T-helper 1 cell treated with Interleukin-12 subunit alpha and Interleukin-12 subunit beta and Interleukin-4 antibody, amounts not matched to agents 30 ng/mL and 1 ng/mL, for 36 hours (primary cell): ENCODE results near the gene BCL2. TPM values are rescaled to one million over a fixed set of nuclear protein-coding genes. Genes with fewer than 3 reads are reported as not detected.

Experiments used
- intact Hi-C: fragments of 100-400 bp; cut with micrococcal nuclease; formaldehyde crosslinking; loops from one replicate; pipeline ENCODE4 v1.15.1; 2024
- total RNA-seq: library from RNA; stranded (reverse); gene quantifications from 2 replicates; pipeline ENCODE4 v1.2.3, GENCODE V29; 2022

The BCL2 gene
- total RNA-seq, 1 donor from 2014 or later, result 148 TPM

DNA sequence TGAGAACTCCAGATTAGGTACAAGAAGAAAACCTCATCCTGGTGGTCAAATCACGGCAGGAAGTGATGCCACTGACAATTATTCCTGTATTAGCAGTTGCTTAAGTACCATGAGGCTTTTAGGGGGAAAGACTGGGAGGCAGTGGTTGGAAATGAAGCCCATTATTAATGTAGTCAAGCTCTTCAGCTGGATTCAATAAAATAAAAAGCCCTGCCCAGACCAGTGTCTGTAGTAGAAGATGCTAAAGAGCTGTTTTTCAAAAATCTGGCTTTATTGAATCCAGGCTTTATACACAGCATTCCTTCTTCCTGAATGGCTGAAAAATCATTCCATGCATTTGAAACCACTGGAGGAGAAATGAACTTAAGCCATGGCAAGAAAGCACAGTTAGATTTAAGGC lies 155.2 kb downstream of the BCL2 start:
- intact Hi-C loops, result no loop called here

DNA sequence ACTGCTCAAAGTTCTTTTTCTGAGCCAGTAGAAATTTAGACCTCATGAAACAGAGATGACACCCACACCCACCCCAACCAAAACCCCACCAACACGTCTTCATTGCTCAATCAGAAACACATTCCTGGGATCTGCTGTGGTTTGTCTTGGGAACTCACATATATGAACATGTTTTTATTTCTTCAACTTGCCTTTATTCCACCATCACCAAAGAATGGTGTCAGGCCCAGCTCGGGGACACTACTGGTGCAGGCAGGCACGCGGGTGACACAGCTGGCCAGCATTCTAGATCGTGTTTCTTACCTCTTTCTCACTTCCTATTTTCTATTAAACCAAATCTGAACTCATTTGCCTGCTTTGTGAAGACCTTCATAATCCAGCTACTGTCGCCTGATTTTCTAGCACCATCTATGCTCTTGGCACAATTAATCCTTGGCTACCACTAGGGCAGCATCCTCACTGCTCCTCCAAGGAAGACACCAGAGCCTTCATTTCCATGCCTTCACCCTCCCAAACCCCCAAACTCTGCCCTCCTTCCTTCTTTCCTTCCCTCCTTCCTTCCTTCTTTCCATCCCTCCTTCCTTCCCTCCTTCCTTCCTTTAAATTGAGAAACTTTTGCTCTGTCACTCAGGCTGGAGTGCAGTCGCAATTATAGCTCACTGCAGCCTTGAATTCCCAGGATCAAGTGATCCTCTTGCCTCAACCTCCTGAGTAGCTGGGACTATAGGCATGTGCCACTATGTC lies 157.1 kb downstream of the BCL2 start:
- intact Hi-C loops, result no loop called here

GRCh38 chr18:63161761-63162195 lies 157.8 kb downstream of the BCL2 start:
- intact Hi-C loops, result loop anchor here (1.0 to 2.0 kb wide), 10 partner anchors 39 to 974 kb away; partner anchors contain the start of genes BCL2, KDSR, PIGN and RELCH

GRCh38 chr18:63161032-63161760 lies 158.4 kb downstream of the BCL2 start:
- intact Hi-C loops, result loop anchor here (1.0 to 2.0 kb wide), 10 partner anchors 39 to 974 kb away; partner anchors contain the start of genes BCL2, KDSR, PIGN and RELCH

- intact Hi-C loops, result loop anchor here (2.0 kb wide), 2 partner anchors 576 to 634 kb away; no protein-coding TSS in a partner anchor
Measured at GRCh38 chr18:63160172-63160995, 159.2 kb downstream of the BCL2 start.

DNA sequence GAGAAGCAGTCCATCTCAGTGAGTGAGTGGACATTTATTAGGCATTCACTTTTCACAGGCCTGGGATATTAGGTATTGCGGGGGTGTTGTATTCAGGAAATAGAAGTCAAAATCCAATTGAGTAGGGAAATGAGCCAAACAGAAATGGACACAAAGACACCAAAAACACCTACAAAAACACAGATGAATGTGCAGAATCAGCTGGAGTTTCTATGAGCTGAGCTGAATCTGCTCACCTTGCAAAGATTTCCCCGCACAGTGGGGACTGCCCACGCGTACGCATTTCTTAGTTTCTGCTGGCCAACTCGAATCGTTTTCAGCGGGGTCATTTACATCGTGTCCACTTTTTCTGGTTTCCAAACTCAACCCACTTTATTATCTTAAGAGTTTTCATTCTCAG lies 160.0 kb downstream of the BCL2 start:
- intact Hi-C loops, result loop anchor here (5.0 to 10.0 kb wide), 2 partner anchors 442 to 815 kb away; partner anchors contain the start of genes PHLPP1 and SERPINB8

DNA sequence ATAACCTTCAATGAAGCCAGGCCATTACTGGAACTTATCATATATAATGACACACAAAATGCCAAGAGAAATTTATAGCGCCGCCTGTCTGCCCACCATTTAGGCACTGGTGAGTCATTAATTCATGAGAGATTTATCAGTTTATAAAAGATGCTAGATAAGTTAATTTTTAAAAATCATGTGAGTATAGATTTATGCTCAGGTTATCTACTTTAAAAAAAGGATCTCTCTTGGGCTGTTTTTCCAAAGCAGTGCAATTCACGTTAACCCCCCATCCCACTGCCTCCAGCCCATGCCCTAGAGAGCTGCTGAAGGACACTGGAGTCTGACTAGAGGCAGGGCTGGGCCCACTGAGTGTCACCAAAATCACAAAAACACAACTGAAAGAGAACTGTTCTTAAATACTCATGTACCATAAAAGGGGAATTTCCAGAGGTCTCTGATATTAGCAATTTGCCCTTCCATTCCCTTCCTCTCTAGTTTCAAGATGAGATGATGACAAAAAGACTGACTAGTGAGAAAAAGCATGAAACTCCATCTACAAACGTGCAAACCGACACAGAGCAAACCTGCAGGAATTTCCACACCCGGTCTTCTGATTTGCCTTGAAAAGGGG lies 160.8 kb downstream of the BCL2 start:
- intact Hi-C loops, result loop anchor here (5.0 to 10.0 kb wide), 2 partner anchors 441 to 816 kb away; partner anchors contain the start of genes PHLPP1 and SERPINB8

DNA sequence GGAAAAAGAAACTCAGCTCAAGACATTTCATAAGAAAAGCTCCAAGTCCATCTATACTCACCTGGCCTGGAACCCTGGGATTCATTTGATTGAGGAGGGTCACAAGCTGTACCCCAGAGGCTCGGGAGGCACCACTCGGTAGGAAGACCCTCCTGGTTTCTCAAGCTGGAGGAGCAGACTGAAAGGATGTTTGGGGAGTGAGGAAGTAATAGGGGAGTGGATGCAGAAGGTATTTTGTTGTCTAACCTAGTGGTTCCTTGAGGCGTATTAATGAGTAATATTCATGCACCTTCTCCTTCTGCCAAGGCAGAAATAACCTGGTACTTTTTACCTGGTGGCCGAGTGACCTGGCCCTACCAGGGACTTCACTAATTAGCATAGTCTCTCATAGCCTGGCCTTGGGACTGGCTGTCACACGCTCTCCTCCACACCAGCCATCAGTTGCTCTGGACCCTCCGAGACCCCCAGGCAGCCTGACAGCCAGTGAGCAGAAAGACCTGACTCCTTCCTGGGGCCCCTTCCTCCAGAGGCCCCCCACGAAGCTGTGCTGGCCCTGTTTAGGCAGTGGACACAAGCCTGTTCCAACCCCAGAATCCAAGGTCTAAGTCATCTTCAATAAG lies 161.4 kb downstream of the BCL2 start:
- intact Hi-C loops, result loop anchor here (5.0 to 10.0 kb wide), 2 partner anchors 441 to 817 kb away; partner anchors contain the start of genes PHLPP1 and SERPINB8

DNA sequence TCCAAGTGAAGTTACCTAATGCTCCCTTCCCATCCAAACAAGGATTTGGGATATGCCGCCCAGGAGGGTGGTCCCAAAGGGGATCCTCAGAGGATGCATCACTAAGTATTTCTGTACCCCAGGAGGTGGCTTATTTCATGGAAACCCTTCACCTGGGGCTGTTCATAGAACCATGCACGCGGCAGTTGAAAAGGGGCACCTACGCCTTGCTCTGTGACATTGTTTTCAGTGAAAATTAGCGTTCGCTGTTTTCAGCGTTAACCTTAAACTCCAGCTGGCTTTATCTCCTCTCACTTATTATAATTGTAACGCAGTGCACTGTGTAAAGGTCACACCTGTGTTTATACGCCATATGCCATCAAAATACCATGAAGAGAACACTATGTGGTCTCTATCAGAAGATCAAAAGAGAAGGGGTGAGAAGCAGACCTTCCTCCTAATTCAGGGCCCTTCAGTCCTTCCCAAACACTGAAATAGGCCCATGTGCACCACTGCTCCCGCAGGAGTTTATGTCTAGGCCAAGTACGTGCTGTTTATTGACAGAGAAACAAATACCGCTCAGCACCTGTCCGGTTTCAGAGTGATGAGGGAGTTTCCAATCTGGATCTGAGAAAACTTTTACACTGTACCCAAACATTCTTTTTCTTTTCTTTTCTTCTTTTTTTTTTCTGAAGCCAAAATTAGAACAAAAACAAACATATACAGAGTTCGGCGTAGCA lies 162.1 kb downstream of the BCL2 start:
- intact Hi-C loops, result loop anchor here (5.0 to 10.0 kb wide), 2 partner anchors 440 to 817 kb away; partner anchors contain the start of genes PHLPP1 and SERPINB8

DNA sequence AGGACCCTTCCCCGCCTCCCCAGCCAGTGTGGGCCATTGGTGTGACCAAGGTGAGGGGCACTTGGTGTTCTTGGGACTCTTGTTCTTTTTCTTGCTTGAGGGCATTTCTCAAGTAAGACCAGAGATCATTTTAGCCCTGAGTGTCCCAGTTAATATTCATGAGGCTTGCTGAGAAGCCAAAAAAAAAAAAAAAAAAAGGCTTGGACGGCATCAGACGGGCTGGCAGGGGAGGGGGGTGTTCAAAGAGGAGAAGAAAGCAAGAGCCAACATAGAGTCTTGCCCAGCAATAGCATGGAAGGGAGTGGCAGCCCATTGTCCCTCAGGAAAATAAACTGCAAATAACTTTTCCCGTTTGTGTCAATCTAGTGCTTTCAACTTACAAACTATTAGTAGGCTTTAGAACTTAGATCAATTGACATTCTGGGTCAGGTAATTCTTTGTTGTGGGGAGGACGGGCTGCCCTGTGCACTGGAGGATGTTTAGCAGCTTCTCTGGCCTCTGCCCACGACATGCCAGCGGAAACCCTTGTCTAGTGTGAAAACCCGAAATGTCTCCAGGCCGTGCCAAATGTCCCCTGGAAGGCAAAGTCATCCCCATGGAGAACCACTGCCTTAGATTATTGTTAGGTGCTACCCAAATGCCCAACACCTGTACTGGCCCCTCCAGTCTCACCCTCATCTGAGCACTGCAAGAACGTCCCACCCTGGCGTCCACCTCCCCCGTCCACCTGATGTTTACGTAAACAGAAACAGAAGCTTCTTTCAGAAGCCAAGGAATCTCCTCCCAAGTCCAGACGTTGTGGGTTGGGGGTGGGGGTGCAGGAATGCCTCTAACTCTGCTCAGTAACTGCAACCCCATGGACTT lies 163.4 kb downstream of the BCL2 start:
- intact Hi-C loops, result loop anchor here (1.0 to 10.0 kb wide), 9 partner anchors 18 to 819 kb away; partner anchors contain the start of genes PHLPP1 and SERPINB8

- intact Hi-C loops, result loop anchor here (1.0 to 10.0 kb wide), 9 partner anchors 17 to 819 kb away; partner anchors contain the start of genes PHLPP1 and SERPINB8
Measured at GRCh38 chr18:63155169-63155852, 164.3 kb downstream of the BCL2 start.

- intact Hi-C loops, result loop anchor here (1.0 to 10.0 kb wide), 9 partner anchors 16 to 820 kb away; partner anchors contain the start of genes PHLPP1 and SERPINB8
Measured at GRCh38 chr18:63154350-63155152, 165.0 kb downstream of the BCL2 start.

GRCh38 chr18:63152791-63153190 lies 166.8 kb downstream of the BCL2 start:
- intact Hi-C loops, result loop anchor here (10.0 kb wide), 1 partner anchor 822 kb away; the partner anchor contains the start of gene SERPINB8

- intact Hi-C loops, result loop anchor here (10.0 kb wide), 1 partner anchor 823 kb away; the partner anchor contains the start of gene SERPINB8
Measured at GRCh38 chr18:63152096-63152495, 167.5 kb downstream of the BCL2 start.

DNA sequence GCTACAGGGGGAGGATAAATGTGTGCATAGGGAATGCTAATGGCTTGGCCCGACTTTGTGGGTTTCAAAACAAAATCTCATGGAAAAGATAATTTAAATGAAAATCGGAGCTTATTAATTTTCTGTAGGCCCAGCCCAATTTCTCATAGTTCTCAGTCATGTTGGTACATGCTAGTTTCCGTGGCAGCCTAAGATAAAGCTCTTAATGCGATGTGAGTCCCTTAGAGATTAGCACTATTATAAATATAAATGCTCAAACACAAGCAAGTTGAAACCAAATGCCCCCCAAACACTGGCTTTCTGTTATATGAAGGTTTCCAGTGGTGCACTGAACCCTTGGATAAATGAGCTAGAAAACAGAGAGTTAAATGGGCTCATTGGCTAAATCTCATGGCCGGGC lies 168.0 kb downstream of the BCL2 start:
- intact Hi-C loops, result loop anchor here (1.0 to 10.0 kb wide), 2 partner anchors 13 to 823 kb away; partner anchors contain the start of gene SERPINB8

GRCh38 chr18:63150942-63151421 lies 168.6 kb downstream of the BCL2 start:
- intact Hi-C loops, result loop anchor here (1.0 to 10.0 kb wide), 2 partner anchors 13 to 824 kb away; partner anchors contain the start of gene SERPINB8
